ENCODE results near the gene OSBPL3. TPM values are rescaled to one million over a fixed set of nuclear protein-coding genes. Genes with fewer than 3 reads are reported as not detected.

OSBPL3 gene
- total RNA-seq, 2 experiments from 2014 or later: 44.6 to 45.7 TPM

DNA sequence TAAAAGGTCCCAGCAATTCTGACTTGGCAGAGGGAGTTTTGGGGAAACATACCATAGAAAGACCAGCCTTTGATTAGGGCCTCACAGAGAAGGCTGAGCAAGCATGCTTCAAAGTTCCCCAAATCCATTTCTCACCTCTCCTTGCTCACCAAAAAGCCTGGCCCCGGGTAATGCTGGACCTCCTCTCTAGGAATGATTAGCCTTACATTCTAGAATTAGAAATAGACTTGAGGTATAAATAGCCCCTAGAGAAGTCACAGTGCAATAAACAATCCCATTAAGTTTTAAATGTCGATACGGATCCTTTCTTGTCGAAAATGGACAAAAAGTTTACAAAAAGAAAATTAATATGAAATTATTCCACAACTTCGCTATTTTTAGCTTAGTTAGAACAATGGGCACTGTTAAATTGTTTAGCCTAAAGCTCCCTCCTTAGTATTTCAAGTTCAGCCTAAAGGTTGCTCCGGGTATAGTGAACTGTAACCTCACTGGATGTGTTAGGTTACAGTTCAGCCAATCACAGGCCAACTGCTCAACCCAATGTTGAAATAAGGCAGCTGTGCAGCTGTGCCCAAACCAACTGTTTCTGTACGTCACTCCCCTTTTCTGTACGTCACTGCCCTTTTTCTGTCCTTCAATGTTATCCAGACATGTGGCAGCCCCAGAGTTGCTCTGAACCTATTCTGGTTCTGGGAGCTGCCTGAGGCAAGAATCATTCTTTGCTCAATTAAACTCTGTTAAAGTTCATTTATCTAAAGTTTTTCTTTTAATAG is 214.8 kb downstream of the OSBPL3 start:
- Mint-ChIP-seq H3K9me3 (peaks cover 8% of the 10 kb centered on the region), H3K27me3 (peaks cover 37% of the 10 kb centered on the region), H3K36me3 (ENCODE audit: low read depth) (no peaks in the 10 kb centered on the region), H3K27ac (no peak overlapping the region), H3K4me3 (no peak overlapping the region), H3K4me1 (ENCODE audit: low read depth) (peaks cover 6% of the 10 kb centered on the region)
- TF ChIP-seq CTCF (IDR thresholded peaks at IDR 0.05): no peak
- ChIA-PET POLR2A (interaction anchor here (1.0 kb wide), 1 partner anchor 9 kb away, joined by 3 read pairs; no protein-coding TSS in a partner anchor), CTCF (interaction anchor here (0.7 to 1.9 kb wide), 5 partner anchors 9 to 333 kb away, joined by 3 to 11 read pairs (median 3); no protein-coding TSS in a partner anchor)
- DNase-seq (no peak), ATAC-seq (no peak)
- intact Hi-C loops (cut with micrococcal nuclease): no loop called here

DNA sequence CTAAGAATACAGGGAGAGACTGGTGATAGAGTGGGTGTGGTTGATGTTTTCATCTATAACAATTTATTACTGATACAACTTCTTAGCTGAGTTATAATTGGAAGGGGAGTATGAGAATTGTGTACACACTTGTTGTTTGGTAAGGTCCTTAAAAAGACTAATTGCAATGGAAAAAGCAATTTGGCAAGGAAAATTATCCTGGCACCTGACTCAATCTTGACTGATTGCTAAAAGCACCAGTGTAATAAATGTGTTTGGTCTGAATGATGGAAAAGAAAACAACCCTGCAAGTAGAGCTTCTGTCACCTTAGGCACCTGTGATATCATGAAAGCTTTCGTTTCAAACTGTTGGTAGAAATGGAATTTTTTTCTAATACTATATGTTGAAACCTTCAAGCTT is 216.0 kb downstream of the OSBPL3 start:
- Mint-ChIP-seq H3K27ac (no peak overlapping the region), H3K9me3 (peaks cover 8% of the 10 kb centered on the region), H3K4me1 (ENCODE audit: low read depth) (peaks cover 6% of the 10 kb centered on the region), H3K4me3 (no peak overlapping the region), H3K27me3 (peaks cover 46% of the 10 kb centered on the region), H3K36me3 (ENCODE audit: low read depth) (no peaks in the 10 kb centered on the region)
- ChIA-PET CTCF (interaction anchor here (0.7 to 1.9 kb wide), 4 partner anchors 48 to 334 kb away, joined by 3 to 11 read pairs (median 4); no protein-coding TSS in a partner anchor), POLR2A (no interaction called here)
- no peak for DNase-seq
- intact Hi-C loops (cut with micrococcal nuclease): no loop called here
- TF ChIP-seq CTCF (IDR thresholded peaks at IDR 0.05): no peak
- no peak for ATAC-seq

GRCh38 chr7:24763303-24763901 is 216.6 kb downstream of the OSBPL3 start:
- DNase-seq (no peak), ATAC-seq (no peak)
- no peak for TF ChIP-seq CTCF (IDR thresholded peaks at IDR 0.05)
- Mint-ChIP-seq H3K4me3 (no peak overlapping the region), H3K9me3 (peaks cover 8% of the 10 kb centered on the region), H3K36me3 (ENCODE audit: low read depth) (no peaks in the 10 kb centered on the region), H3K27ac (no peak overlapping the region), H3K4me1 (ENCODE audit: low read depth) (peaks cover 8% of the 10 kb centered on the region), H3K27me3 (peaks cover 51% of the 10 kb centered on the region)
- ChIA-PET POLR2A (no interaction called here), CTCF (interaction anchor here (1.2 kb wide), 1 partner anchor 49 kb away, joined by 4 read pairs; no protein-coding TSS in a partner anchor)
- intact Hi-C loops (cut with micrococcal nuclease): no loop called here

DNA sequence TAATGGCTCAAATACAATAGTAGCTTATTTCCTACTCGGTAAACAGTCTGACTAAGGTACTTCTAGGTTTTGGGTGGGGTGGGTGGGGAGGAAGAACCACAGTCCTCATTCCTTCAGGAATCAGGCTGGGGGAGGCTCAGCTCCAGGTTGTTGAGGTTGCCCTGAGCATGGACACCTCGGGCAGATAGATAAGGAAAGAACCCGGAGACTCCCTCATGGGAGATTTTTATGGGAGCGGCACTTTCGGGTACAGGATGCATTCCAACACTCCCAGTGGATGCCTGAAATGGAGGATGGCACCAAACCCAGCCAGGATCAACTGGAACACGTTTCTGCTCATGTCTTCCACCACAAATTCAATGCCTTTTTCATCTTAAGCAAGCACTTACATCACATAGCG is 217.2 kb downstream of the OSBPL3 start:
- H3K9me3 Mint-ChIP-seq: peaks cover 8% of the 10 kb centered on the region
- no peak overlapping the region for H3K27ac Mint-ChIP-seq
- no peaks in the 10 kb centered on the region for H3K36me3 Mint-ChIP-seq (ENCODE audit: low read depth)
- DNase-seq (no peak), ATAC-seq (no peak)
- ChIA-PET POLR2A (no interaction called here), CTCF (no interaction called here)
- intact Hi-C loops (cut with micrococcal nuclease): no loop called here
- TF ChIP-seq CTCF (IDR thresholded peaks at IDR 0.05): no peak
- peaks cover 12% of the 10 kb centered on the region for H3K4me1 Mint-ChIP-seq (ENCODE audit: low read depth)
- H3K4me3 Mint-ChIP-seq: no peak overlapping the region
- H3K27me3 Mint-ChIP-seq: peaks cover 54% of the 10 kb centered on the region

GRCh38 chr7:24760968-24761367 is 219.0 kb downstream of the OSBPL3 start:
- no peak overlapping the region for H3K27ac Mint-ChIP-seq
- H3K4me3 Mint-ChIP-seq: no peak overlapping the region
- intact Hi-C loops (cut with micrococcal nuclease): no loop called here
- no peaks in the 10 kb centered on the region for H3K36me3 Mint-ChIP-seq (ENCODE audit: low read depth)
- peaks cover 8% of the 10 kb centered on the region for H3K9me3 Mint-ChIP-seq
- TF ChIP-seq CTCF (IDR thresholded peaks at IDR 0.05): no peak
- no peak for DNase-seq
- peaks cover 21% of the 10 kb centered on the region for H3K4me1 Mint-ChIP-seq (ENCODE audit: low read depth)
- CTCF ChIA-PET: interaction anchor here (0.9 kb wide), 1 partner anchor 337 kb away, joined by 3 read pairs; no protein-coding TSS in a partner anchor
- no peak for ATAC-seq
- POLR2A ChIA-PET: no interaction called here
- peaks cover 52% of the 10 kb centered on the region for H3K27me3 Mint-ChIP-seq

Measured in activated CD8-positive, alpha-beta T cell treated with anti-CD3 and anti-CD28 coated beads for 36 hours (primary cell).